OCI-LY7 (cell line): Measurements from ENCODE around the gene CDC14B.

Experiments used
- CTCF ChIP-seq: fragments of 200-600 bp; sonication (generic); conservative IDR thresholded peaks from 2 replicates; pipeline ENCODE4 v1.5.1; 2014; ENCODE audit warnings: mild to moderate bottlenecking, antibody characterized with exemption, low read length, moderate library complexity, mixed read lengths
- EZH2phosphoT487 ChIP-seq: fragments of 200-600 bp; sonication (generic); IDR thresholded peaks from 2 replicates; pipeline ENCODE4 v1.6.1; 2018; ENCODE audit warnings: low read depth, borderline replicate concordance, mild to moderate bottlenecking, mixed run types, antibody characterized with exemption, low read length, moderate library complexity, mixed read lengths

GRCh38 chr9:96515621-96516470 lies 103.8 kb downstream of the CDC14B start:
- TF ChIP-seq CTCF (no peak), EZH2phosphoT487 (no peak)
